ENCODE measurements around the gene NSMCE4A. TPM values are rescaled to one million over a fixed set of nuclear protein-coding genes. Genes with fewer than 3 reads are reported as not detected.

NSMCE4A gene
- polyA plus RNA-seq, 1 experiment = 14.4 TPM

GRCh38 chr10:121988361-121989324 lies 13.6 kb upstream of the NSMCE4A start, which contains the start of gene TACC2:
Gene TACC2, plus strand, starts transcription at chr10:121989163. Its CDS starts 32,819 bp downstream, at chr10:122021982.
- no peaks in the 10 kb centered on the region for H3K36me3 ChIP-seq (ENCODE audit: control insufficient read depth, insufficient read depth, low read length)
- TF ChIP-seq CTCF (IDR thresholded peaks at IDR 0.05; ENCODE audit: insufficient read depth, low read depth, low read length) = no peak
- no peaks in the 10 kb centered on the region for H3K27me3 ChIP-seq (ENCODE audit: control insufficient read depth, insufficient read depth, low read length)
- H3K4me3 ChIP-seq (ENCODE audit: low read depth, low read length) = no peak within 1 kb of the TSS
- CTCF ChIA-PET = no interaction called here
- POLR2A ChIA-PET = no interaction called here
- no peak for DNase-seq (ENCODE audit: low read depth)

- CTCF ChIA-PET = interaction anchor here (1.4 kb wide), 1 partner anchor 9 kb away, joined by 3 read pairs; no protein-coding TSS in a partner anchor
- H3K4me3 ChIP-seq (ENCODE audit: low read depth, low read length) = no peak overlapping the region
- no peak for TF ChIP-seq CTCF (IDR thresholded peaks at IDR 0.05; ENCODE audit: insufficient read depth, low read depth, low read length)
- DNase-seq (ENCODE audit: low read depth) = no peak
- no peaks in the 10 kb centered on the region for H3K36me3 ChIP-seq (ENCODE audit: control insufficient read depth, insufficient read depth, low read length)
- peaks cover 2% of the 10 kb centered on the region; the same call in 1 of the 2 replicates for H3K27me3 ChIP-seq (ENCODE audit: control insufficient read depth, insufficient read depth, low read length)
- POLR2A ChIA-PET = no interaction called here
Measured at GRCh38 chr10:121984463-121984862, 9.4 kb upstream of the NSMCE4A start.

- no peak for DNase-seq (ENCODE audit: low read depth)
- H3K36me3 ChIP-seq (ENCODE audit: control insufficient read depth, insufficient read depth, low read length) = no peaks in the 10 kb centered on the region
- ChIA-PET POLR2A (no interaction called here), CTCF (interaction anchor here (1.4 kb wide), 1 partner anchor 8 kb away, joined by 3 read pairs; no protein-coding TSS in a partner anchor)
- H3K4me3 ChIP-seq (ENCODE audit: low read depth, low read length) = no peak overlapping the region
- no peak for TF ChIP-seq CTCF (IDR thresholded peaks at IDR 0.05; ENCODE audit: insufficient read depth, low read depth, low read length)
- H3K27me3 ChIP-seq (ENCODE audit: control insufficient read depth, insufficient read depth, low read length) = peaks cover 2% of the 10 kb centered on the region; the same call in 1 of the 2 replicates
Measured at GRCh38 chr10:121983852-121984251, 8.8 kb upstream of the NSMCE4A start.

GRCh38 chr10:121981346-121981745 lies 6.3 kb upstream of the NSMCE4A start:
- Histone ChIP-seq H3K36me3 (ENCODE audit: control insufficient read depth, insufficient read depth, low read length) (no peaks in the 10 kb centered on the region), H3K27me3 (ENCODE audit: control insufficient read depth, insufficient read depth, low read length) (peaks cover 2% of the 10 kb centered on the region; the same call in 1 of the 2 replicates), H3K4me3 (ENCODE audit: low read depth, low read length) (no peak overlapping the region)
- ChIA-PET CTCF (no interaction called here), POLR2A (no interaction called here)
- DNase-seq (ENCODE audit: low read depth) = no peak
- TF ChIP-seq CTCF (IDR thresholded peaks at IDR 0.05; ENCODE audit: insufficient read depth, low read depth, low read length) = no peak

GRCh38 chr10:121978511-121978910 lies 3.5 kb upstream of the NSMCE4A start:
- no peak for DNase-seq (ENCODE audit: low read depth)
- H3K27me3 ChIP-seq (ENCODE audit: control insufficient read depth, insufficient read depth, low read length) = peaks cover 2% of the 10 kb centered on the region; the same call in 1 of the 2 replicates
- ChIA-PET POLR2A (no interaction called here), CTCF (interaction anchor here (1.0 kb wide), 1 partner anchor 35 kb away, joined by 4 read pairs; no protein-coding TSS in a partner anchor)
- no peaks in the 10 kb centered on the region for H3K36me3 ChIP-seq (ENCODE audit: control insufficient read depth, insufficient read depth, low read length)
- TF ChIP-seq CTCF (IDR thresholded peaks at IDR 0.05; ENCODE audit: insufficient read depth, low read depth, low read length) = no peak
- H3K4me3 ChIP-seq (ENCODE audit: low read depth, low read length) = no peak overlapping the region
